K562 (cell line): ENCODE results near the gene COMMD10. TPM values are rescaled to one million over a fixed set of nuclear protein-coding genes. Genes with fewer than 3 reads are reported as not detected.

ENCODE experiments used
- ATAC-seq: fragments of 200-7000 bp; cut with Tn5 transposase; 3 replicates; pipeline ENCODE4 v1.9.1; 2020; ENCODE audit warnings: moderate library complexity
- BruUV-seq: library from RNA; stranded (reverse); fragments of 400-500 nt; replicated peaks from 2 replicates; lab custom pipeline; 2021; lab: Mats Ljungman, UMichigan
- CTCF ChIA-PET: fragments of 300-600 bp; formaldehyde crosslinking; extraction: SDS; loops from one replicate; lab custom pipeline; 2021; ENCODE audit warnings: low intra/inter-chr PET ratio; lab: Yijun Ruan, JAX
- POLR2A ChIA-PET: fragments of 300-600, 350-650 bp; sonication (Branson Sonifier 250); formaldehyde crosslinking; extraction: SDS; loops from one replicate; lab custom pipeline; 2021; ENCODE audit warnings: antibody characterized with exemption, inconsistent platforms; lab: Yijun Ruan, JAX
- DNase-seq, 4 experiments: peaks; one replicate each; pipeline versions ENCODE4 v3.0.0 to v3.0.0-alpha.2; 2011 to 2018; ENCODE audit warnings: low spot score in 3 of 4, mixed read lengths in 3 of 4; ENCODE audit errors: extremely low read depth in 1 of 4
- FAIRE-seq: peaks from 2 replicates; lab custom pipeline; 2011; peaks lifted over from hg19 to GRCh38; lab: Jason Lieb, UNC
- H2AFZ ChIP-seq: 2 replicates; pipeline ENCODE4 v1.6.0; 2011; ENCODE audit warnings: low read depth, low read length, control low read depth, inconsistent platforms
- H3K27ac ChIP-seq: fragments of 200-600 bp; 3 replicates; pipeline ENCODE4 v1.8.0; 2011; ENCODE audit warnings: low read depth, mild to moderate bottlenecking, control low read depth, inconsistent platforms, low read length, moderate library complexity, mixed read lengths; ENCODE audit errors: extremely low read depth
- H3K27me3 ChIP-seq, 2 experiments: fragments of 300-600 bp in 1 of 2; 2 replicates in 1 of 2; 3 replicates in 1 of 2; pipeline versions ENCODE4 v1.6.0 to v1.8.0; 2011; ENCODE audit warnings: inconsistent platforms in 2 of 2, low read length in 2 of 2, mild to moderate bottlenecking in 1 of 2, mixed read lengths in 1 of 2, moderate library complexity in 1 of 2; ENCODE audit not compliant: control insufficient read depth in 2 of 2, insufficient read depth in 2 of 2
- H3K36me3 ChIP-seq: fragments of 300-600 bp; 3 replicates; pipeline ENCODE4 v1.8.0; 2011; ENCODE audit warnings: mild to moderate bottlenecking, low read length, inconsistent platforms; ENCODE audit not compliant: control insufficient read depth, insufficient read depth
- H3K4me1 ChIP-seq, 2 experiments: fragments of 200-600 bp in 1 of 2; replicated peaks in 1 of 2; 2 replicates in 1 of 2; 3 replicates in 1 of 2; pipeline versions ENCODE4 v1.5.1 to v1.8.0; 2011; ENCODE audit warnings: inconsistent platforms in 2 of 2, low read length in 2 of 2, mild to moderate bottlenecking in 1 of 2, mixed read lengths in 1 of 2, moderate library complexity in 1 of 2; ENCODE audit not compliant: control insufficient read depth in 2 of 2, insufficient read depth in 2 of 2
- H3K4me2 ChIP-seq: 2 replicates; pipeline ENCODE4 v1.6.1; 2011; ENCODE audit warnings: low read length, control low read depth, inconsistent platforms, mixed read lengths; ENCODE audit not compliant: insufficient read depth
- H3K4me3 ChIP-seq: fragments of 200-600 bp; sonication (generic), shearing (Covaris generic); 2 replicates; pipeline ENCODE4 v1.5.1; 2016; ENCODE audit warnings: control low read depth, inconsistent platforms
- H3K79me2 ChIP-seq: fragments of 200-600 bp; 3 replicates; pipeline ENCODE4 v1.8.0; 2011; ENCODE audit warnings: low read length, inconsistent platforms; ENCODE audit not compliant: control insufficient read depth, insufficient read depth
- H3K9ac ChIP-seq, 2 experiments: 2 replicates each; pipeline versions ENCODE4 v1.6.0 to v1.6.1; 2011; ENCODE audit warnings: low read depth in 2 of 2, low read length in 2 of 2, control low read depth in 1 of 2, inconsistent platforms in 1 of 2, mild to moderate bottlenecking in 1 of 2, mixed read lengths in 1 of 2; ENCODE audit not compliant: insufficient read depth in 1 of 2
- H3K9me1 ChIP-seq: one replicate; pipeline ENCODE4 v1.6.0; 2011; ENCODE audit warnings: inconsistent platforms, mild to moderate bottlenecking, low read length, moderate library complexity; ENCODE audit not compliant: control insufficient read depth, insufficient read depth
- H3K9me3 ChIP-seq: replicated peaks from 2 replicates; pipeline ENCODE4 v1.5.1; 2011; ENCODE audit warnings: low read depth, low read length, inconsistent platforms; ENCODE audit not compliant: control insufficient read depth, insufficient read depth
- H4K20me1 ChIP-seq: replicated peaks from 2 replicates; pipeline ENCODE4 v1.6.1; 2011; ENCODE audit warnings: low read length, inconsistent platforms, mixed read lengths; ENCODE audit not compliant: control insufficient read depth, insufficient read depth
- ADNP ChIP-seq: fragments of 200-800 bp; sonication (Bioruptor generic); IDR thresholded peaks from 2 replicates; pipeline ENCODE4 v1.6.1; 2016; ENCODE audit warnings: missing genetic modification characterization, missing compliant biosample characterization
- ATF1 ChIP-seq, 2 experiments: fragments of 450-650 bp in 1 of 2; IDR thresholded peaks; 2 replicates each; pipeline ENCODE4 v1.6.1; 2016; ENCODE audit warnings: missing compliant biosample characterization in 1 of 2, missing genetic modification characterization in 1 of 2
- ATF4 ChIP-seq: fragments of 450-650 bp; formaldehyde crosslinking; IDR thresholded peaks from 2 replicates; pipeline ENCODE4 v1.4.0; 2022; ENCODE audit warnings: mild to moderate bottlenecking, moderate library complexity
- CBX5 ChIP-seq: IDR thresholded peaks from 2 replicates; pipeline ENCODE4 v1.6.1; 2014; ENCODE audit warnings: low read depth, borderline replicate concordance
- CEBPG ChIP-seq, 3 experiments: fragments of 200-800 bp in 1 of 3; sonication (Bioruptor generic) in 1 of 3; sonication (generic) in 1 of 3; formaldehyde crosslinking in 1 of 3; IDR thresholded peaks in 2 of 3; conservative IDR thresholded peaks in 1 of 3; 2 replicates each; pipeline versions ENCODE4 v1.6.1 to v1.8.0; 2016 to 2022; ENCODE audit warnings: missing compliant biosample characterization in 2 of 3, missing genetic modification characterization in 2 of 3, mild to moderate bottlenecking in 1 of 3, missing genetic modification reagents in 1 of 3
- EGR1 ChIP-seq: fragments of 450-650 bp; conservative IDR thresholded peaks from 2 replicates; pipeline ENCODE4 v1.6.1; 2017; ENCODE audit warnings: mild to moderate bottlenecking
- ETV6 ChIP-seq, 3 experiments: fragments of 150-350 bp in 1 of 3; sonication (generic) in 1 of 3; formaldehyde crosslinking in 1 of 3; IDR thresholded peaks; 2 replicates each; pipeline versions ENCODE4 v1.6.1 to v1.8.0; 2014 to 2022; ENCODE audit warnings: borderline replicate concordance in 2 of 3, low read depth in 2 of 3, antibody characterized with exemption in 1 of 3, low read length in 1 of 3, mild to moderate bottlenecking in 1 of 3, missing genetic modification reagents in 1 of 3
- HMG20A ChIP-seq: fragments of 450-650 bp; formaldehyde crosslinking; conservative IDR thresholded peaks from 2 replicates; pipeline ENCODE4 v1.4.0; 2020; ENCODE audit warnings: mild to moderate bottlenecking, mixed read lengths
- POLR3G ChIP-seq: IDR thresholded peaks from 2 replicates; pipeline ENCODE4 v1.6.1; 2011; ENCODE audit not compliant: insufficient read length, insufficient replicate concordance; ENCODE audit errors: extremely low read depth
- PURB ChIP-seq: sonication (generic); formaldehyde crosslinking; IDR thresholded peaks from 2 replicates; pipeline ENCODE4 v1.9.0; 2021; ENCODE audit warnings: low read depth, mild to moderate bottlenecking, missing genetic modification reagents
- SMARCA5 ChIP-seq: fragments of 450-650 bp; IDR thresholded peaks from 2 replicates; pipeline ENCODE4 v1.6.1; 2016
- THAP7 ChIP-seq: fragments of 250-450 bp; sonication (Bioruptor Pico); IDR thresholded peaks from 2 replicates; pipeline ENCODE4 v1.5.0; 2021
- TSC22D4 ChIP-seq: fragments of 450-650 bp; IDR thresholded peaks from 2 replicates; pipeline ENCODE4 v1.6.1; 2016; ENCODE audit warnings: missing genetic modification characterization, missing biosample characterization, control low read depth
- USF2 ChIP-seq: sonication (generic); formaldehyde crosslinking; IDR thresholded peaks from 2 replicates; pipeline ENCODE4 v1.5.0; 2020; ENCODE audit warnings: missing genetic modification reagents
- ZBED1 ChIP-seq: IDR thresholded peaks from 2 replicates; pipeline ENCODE4 v1.6.1; 2014
- ZFP36 ChIP-seq: fragments of 150-350 bp; IDR thresholded peaks from 2 replicates; pipeline ENCODE4 v1.6.1; 2018; ENCODE audit warnings: low read length, low read depth; ENCODE audit not compliant: partially characterized antibody
- ZFP91 ChIP-seq: sonication (generic); formaldehyde crosslinking; IDR thresholded peaks from 2 replicates; pipeline ENCODE4 v1.8.0; 2022; ENCODE audit warnings: mild to moderate bottlenecking, missing genetic modification reagents
- ZNF24 ChIP-seq: fragments of 450-650 bp; IDR thresholded peaks from 2 replicates; pipeline ENCODE4 v1.6.1; 2016
- ZZZ3 ChIP-seq: fragments of 450-650 bp; IDR thresholded peaks from 2 replicates; pipeline ENCODE4 v1.6.1; 2016; ENCODE audit warnings: antibody characterized with exemption, mild to moderate bottlenecking, moderate library complexity
- WGBS: fragments of 100-300 bp; shearing (Covaris generic); methylation state at CpG from one replicate; pipeline ENCODE4 v1.1.6; 2016; ENCODE audit warnings: low coverage, mixed read lengths; ENCODE audit not compliant: insufficient coverage; ENCODE audit errors: missing lambda C conversion rate; 5-methylcytosine and 5-hydroxymethylcytosine counted together
- in situ Hi-C: fragments of 300-500 bp; cut with MboI; formaldehyde crosslinking; loops from 4 replicates; pipeline ENCODE4 v1.15.0; 2018; ENCODE audit warnings: inconsistent platforms, mixed read lengths
- intact Hi-C: fragments of 100-400 bp; cut with micrococcal nuclease; formaldehyde crosslinking; loops from 2 replicates; pipeline ENCODE4 v1.14.2; 2022
- polyA plus RNA-seq, 8 experiments: library from polyadenylated mRNA; depleted of rRNA in 4 of 8; stranded (reverse) in 5 of 8; unstranded in 3 of 8; fragments of >200 nt; fragmentation: Nextera tagmentation in 2 of 8; fragmentation: Illumina TruSeq in 1 of 8; extraction: Ambion mirVana in 2 of 8; extraction: Trizol in 1 of 8; gene quantifications; 2 replicates each; pipeline versions ENCODE4 v1.2.1 to v1.2.3, GENCODE V29; 2011 to 2014; ENCODE audit warnings: inconsistent platforms in 1 of 8, missing spikeins in 1 of 8
- total RNA-seq, 7 experiments: library from RNA; depleted of rRNA in 6 of 7; stranded (reverse); fragments of >200 nt in 6 of 7; fragmentation: Illumina TruSeq in 2 of 7; extraction: Trizol in 2 of 7; gene quantifications; 2 replicates each; pipeline versions ENCODE4 v1.2.1 to v1.2.3, GENCODE V29; 2011 to 2021; ENCODE audit warnings: low replicate concordance in 1 of 7

COMMD10 gene
- total and polyA plus RNA-seq, 9 of the 15 experiments (the other 6 are each of a cell fraction or from before 2014, with no cell fraction given) = 17.9 to 101 (median 28.0) TPM

GRCh38 chr5:116274251-116274650 is 189.4 kb downstream of the COMMD10 start (continued):
- TF ChIP-seq ZNF24 (no peak), ZBED1 (no peak), ATF1 (CRISPR knock-in tag; IDR thresholded peaks at IDR 0.05) (no peak), ATF1 (tag; IDR thresholded peaks at IDR 0.05) (no peak), HMG20A (no peak), ZFP91 (no peak)

- no peak overlapping the region for H3K9ac ChIP-seq
- no TSS peak for BruUV-seq
- TF ChIP-seq ADNP (tag) = no peak
- TF ChIP-seq ZFP36 = no peak
- TF ChIP-seq PURB (CRISPR knock-in tag) = no peak
- no peak for TF ChIP-seq ATF4 (CRISPR knock-in tag)
- TF ChIP-seq ZZZ3 = no peak
- no peak for TF ChIP-seq POLR3G
- TF ChIP-seq USF2 (CRISPR knock-in tag) = no peak
- TF ChIP-seq THAP7 (CRISPR knock-in tag) = no peak
- TF ChIP-seq ETV6 (IDR thresholded peaks at IDR 0.05; ENCODE audit: borderline replicate concordance in 1 of 2, low read depth in 2 of 2, low read length in 1 of 2) = no peak
- no peak for TF ChIP-seq ETV6 (CRISPR knock-in tag; IDR thresholded peaks at IDR 0.05; ENCODE audit: borderline replicate concordance)
- no peak for TF ChIP-seq TSC22D4 (tag)
- no peak for TF ChIP-seq CBX5
- no peak for TF ChIP-seq EGR1
- no peak for TF ChIP-seq SMARCA5
- TF ChIP-seq ZBED1 = no peak
- no peak for TF ChIP-seq CEBPG (CRISPR knock-in tag; IDR thresholded peaks at IDR 0.05)
- TF ChIP-seq CEBPG (tag; conservative IDR thresholded peaks at IDR 0.05 in 1 of 2, IDR thresholded peaks at IDR 0.05 in 1 of 2) = no peak
These were observed 190.5 kb downstream of the COMMD10 start for GRCh38 chr5:116275282-116275681.

More at GRCh38 chr5:116275282-116275681, 190.5 kb downstream of the COMMD10 start:
- H2AFZ ChIP-seq = no peak overlapping the region
- in situ Hi-C loops = no loop called here
- ATAC-seq = no peak
- no peak overlapping the region for H3K27ac ChIP-seq
- intact Hi-C loops = no loop called here
- 47% methylated on average over 3 of the region's 3 CpGs for WGBS
- H3K4me3 ChIP-seq = no peak overlapping the region
- no peak overlapping the region for H3K4me2 ChIP-seq
- H3K9me1 ChIP-seq = no peaks in the 10 kb centered on the region
- no peaks in the 10 kb centered on the region for H3K79me2 ChIP-seq
- POLR2A ChIA-PET = no interaction called here
- no peak for DNase-seq
- H3K27me3 ChIP-seq = no peaks in the 10 kb centered on the region
- no peak for FAIRE-seq
- no peaks in the 10 kb centered on the region for H3K4me1 ChIP-seq
- H4K20me1 ChIP-seq = no peaks in the 10 kb centered on the region
- no peaks in the 10 kb centered on the region for H3K36me3 ChIP-seq
- CTCF ChIA-PET = no interaction called here
- no peaks in the 10 kb centered on the region; the same call in 1 of the 2 replicates for H3K9me3 ChIP-seq
